GM10266 (cell line): ENCODE measurements around the gene CACNA2D3.

Source experiments
- DNase-seq: peaks from one replicate; pipeline ENCODE4 v3.0.0; 2012; ENCODE audit errors: extremely low spot score
- CTCF ChIP-seq: IDR thresholded peaks from 2 replicates; pipeline ENCODE4 v1.5.1; 2012; ENCODE audit warnings: mild to moderate bottlenecking, low read depth; ENCODE audit not compliant: control insufficient read depth, insufficient read depth; ENCODE audit errors: missing control alignments

Gene CACNA2D3

DNA sequence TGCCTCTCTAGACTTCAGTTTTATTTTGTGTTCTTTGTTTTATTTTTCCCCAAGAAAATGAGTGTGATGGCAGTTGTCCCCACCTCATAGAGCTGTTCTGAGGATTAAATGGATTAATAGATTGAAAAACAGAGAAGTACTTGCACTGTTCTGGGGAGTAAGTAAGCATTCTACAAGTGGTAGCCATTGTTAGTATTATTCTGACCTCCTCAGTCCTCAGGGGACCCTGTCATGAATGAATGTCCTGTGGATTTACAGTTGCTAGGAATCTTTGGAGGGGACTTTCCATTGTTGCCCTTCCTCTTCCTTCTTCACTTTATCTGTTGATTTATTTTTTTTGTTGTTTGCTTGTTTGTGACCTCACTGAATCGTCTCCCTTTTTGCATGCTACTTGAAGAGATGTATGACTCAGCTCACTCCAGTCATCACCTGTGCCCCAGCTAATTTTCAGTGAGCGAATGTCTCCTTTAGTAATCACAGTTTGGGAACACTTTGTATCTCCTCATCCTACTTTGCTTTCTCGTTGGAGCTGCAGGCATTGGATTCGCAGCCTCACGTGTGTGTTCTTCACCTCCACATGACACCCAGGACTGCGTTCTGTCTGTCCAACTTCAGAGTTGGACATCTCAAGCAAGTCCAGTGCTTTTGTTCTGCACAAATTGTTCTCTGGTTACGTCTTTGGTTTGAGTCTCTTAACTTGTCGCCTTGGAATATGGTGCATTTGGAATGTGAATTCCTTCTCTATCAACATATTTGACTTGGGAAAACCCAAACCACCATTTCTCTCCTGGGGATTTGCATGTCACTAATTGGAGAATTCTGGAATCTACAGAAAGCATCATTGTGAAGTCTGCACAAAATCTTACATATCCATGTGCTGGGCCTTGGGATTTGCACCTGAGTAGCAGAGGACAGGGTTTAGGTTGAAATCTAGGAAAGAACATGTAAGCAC, 751.0 kb downstream of the CACNA2D3 start:
- TF ChIP-seq CTCF, result no peak
- DNase-seq, result no peak

GRCh38 chr3:54874816-54875556, 752.6 kb downstream of the CACNA2D3 start:
- TF ChIP-seq CTCF, result no peak
- DNase-seq, result no peak

GRCh38 chr3:54875596-54876268, 753.4 kb downstream of the CACNA2D3 start:
- TF ChIP-seq CTCF, result no peak
- DNase-seq, result no peak

GRCh38 chr3:54876694-54877093, 754.3 kb downstream of the CACNA2D3 start:
- no peak for TF ChIP-seq CTCF
- DNase-seq, result no peak

- no peak for TF ChIP-seq CTCF
- no peak for DNase-seq
Observed at GRCh38 chr3:54877730-54878129, 755.4 kb downstream of the CACNA2D3 start.

DNA sequence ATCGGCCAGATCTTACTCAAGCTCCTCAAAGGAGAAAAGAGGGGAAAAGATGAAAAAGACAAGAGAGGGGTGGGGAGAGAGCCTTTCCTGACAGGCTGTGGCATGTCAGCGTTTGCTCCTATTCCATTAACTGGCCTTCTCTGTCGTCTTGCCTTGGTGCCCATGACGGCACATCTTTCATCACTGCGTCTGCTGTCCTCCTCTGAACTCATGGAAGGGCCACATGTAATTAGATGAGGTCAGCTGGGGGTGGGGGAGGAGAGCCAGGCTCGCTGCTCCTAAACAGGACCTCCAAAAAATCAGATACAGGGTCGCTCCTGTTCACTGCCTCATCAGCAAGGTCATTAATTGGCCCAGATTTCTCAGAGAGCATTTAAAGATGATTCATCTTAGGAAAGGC, 755.8 kb downstream of the CACNA2D3 start:
- TF ChIP-seq CTCF, result no peak

More for the DNA sequence above, 755.8 kb downstream of the CACNA2D3 start:
- no peak for DNase-seq
